ENCODE results near the gene ANKRD6. TPM values are rescaled to one million over a fixed set of nuclear protein-coding genes. Genes with fewer than 3 reads are reported as not detected.
A peak's percentile ranks its signal among the peaks of the same experiment; 100 is the strongest.

Gene ANKRD6
- total RNA-seq, 2 experiments from 2014 or later, result 3.3 to 4.8 TPM

GRCh38 chr6:89458704-89459103, 25.8 kb downstream of the ANKRD6 start:
- POLR2A ChIA-PET, result interaction anchor here (0.5 kb wide), 1 partner anchor 19 kb away, joined by 3 read pairs; no protein-coding TSS in a partner anchor
- Mint-ChIP-seq H3K27ac (no peak overlapping the region), H3K36me3 (ENCODE audit: low read depth) (no peaks in the 10 kb centered on the region), H3K9me3 (peaks cover 9% of the 10 kb centered on the region), H3K27me3 (no peaks in the 10 kb centered on the region), H3K4me1 (no peaks in the 10 kb centered on the region), H3K4me3 (no peak overlapping the region)
- no peak for DNase-seq
- CTCF ChIA-PET, result interaction anchor here (0.8 to 1.0 kb wide), 2 partner anchors 16 to 17 kb away, joined by 3 read pairs; no protein-coding TSS in a partner anchor

DNA sequence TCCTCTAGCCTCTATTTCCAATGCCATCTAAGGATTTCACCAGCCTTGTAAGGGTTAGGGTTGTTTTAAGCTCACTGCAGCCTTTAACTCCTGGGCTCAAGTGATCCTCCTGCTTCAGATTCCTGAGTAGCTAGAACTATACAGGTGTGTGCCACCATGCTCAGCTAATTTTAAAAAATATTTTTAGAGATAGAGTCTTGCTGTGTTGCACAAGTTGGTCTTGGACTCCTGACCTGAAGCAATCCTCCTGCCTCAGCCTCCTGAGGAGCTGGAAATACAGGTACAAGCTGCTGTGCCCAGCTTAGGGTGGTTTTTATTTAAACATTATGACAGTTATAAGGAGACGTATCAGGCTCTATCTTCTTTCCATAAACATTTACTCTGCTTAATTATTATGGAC, 26.5 kb downstream of the ANKRD6 start:
- ChIA-PET CTCF (interaction anchor here (1.0 kb wide), 1 partner anchor 18 kb away, joined by 3 read pairs; no protein-coding TSS in a partner anchor), POLR2A (no interaction called here)
- peaks cover 9% of the 10 kb centered on the region for H3K9me3 Mint-ChIP-seq
- no peaks in the 10 kb centered on the region for H3K4me1 Mint-ChIP-seq
- no peaks in the 10 kb centered on the region for H3K36me3 Mint-ChIP-seq (ENCODE audit: low read depth)
- no peak overlapping the region for H3K4me3 Mint-ChIP-seq
- H3K27me3 Mint-ChIP-seq, result no peaks in the 10 kb centered on the region
- DNase-seq, result no peak
- no peak overlapping the region for H3K27ac Mint-ChIP-seq

- no peak overlapping the region for H3K4me3 Mint-ChIP-seq
- H3K36me3 Mint-ChIP-seq (ENCODE audit: low read depth), result no peaks in the 10 kb centered on the region
- ChIA-PET POLR2A (no interaction called here), CTCF (no interaction called here)
- no peaks in the 10 kb centered on the region for H3K27me3 Mint-ChIP-seq
- H3K4me1 Mint-ChIP-seq, result no peaks in the 10 kb centered on the region
- DNase-seq, result no peak
- H3K9me3 Mint-ChIP-seq, result peaks cover 6% of the 10 kb centered on the region
- no peak overlapping the region for H3K27ac Mint-ChIP-seq
Measured at GRCh38 chr6:89460713-89461112, 27.8 kb downstream of the ANKRD6 start.

- Mint-ChIP-seq H3K9me3 (peaks cover 2% of the 10 kb centered on the region), H3K36me3 (ENCODE audit: low read depth) (no peaks in the 10 kb centered on the region), H3K4me1 (no peaks in the 10 kb centered on the region), H3K4me3 (no peak overlapping the region), H3K27me3 (no peaks in the 10 kb centered on the region), H3K27ac (no peak overlapping the region)
- ChIA-PET POLR2A (no interaction called here), CTCF (no interaction called here)
- no peak for DNase-seq
Measured at GRCh38 chr6:89462503-89462902, 29.6 kb downstream of the ANKRD6 start.

DNA sequence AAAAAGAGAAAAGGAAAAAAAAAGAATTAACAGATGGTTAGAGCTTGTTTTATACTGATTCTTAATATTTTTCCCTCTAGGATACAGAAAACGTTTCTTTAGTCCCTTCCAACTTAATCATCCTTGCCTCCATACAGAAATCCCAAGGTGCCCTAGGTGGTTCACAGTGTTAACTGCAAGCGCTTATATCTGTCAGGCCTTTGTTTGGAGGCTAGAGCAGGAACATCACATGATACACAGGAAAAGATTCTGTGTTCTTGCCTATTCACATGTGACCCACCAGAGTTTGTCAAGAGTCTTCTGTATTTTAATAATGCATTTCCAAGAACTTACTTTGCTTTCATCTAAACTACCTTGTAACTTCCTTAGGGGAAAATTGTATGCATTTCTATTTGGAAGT, 31.3 kb downstream of the ANKRD6 start:
- no peaks in the 10 kb centered on the region for H3K4me1 Mint-ChIP-seq
- ChIA-PET POLR2A (no interaction called here), CTCF (no interaction called here)
- DNase-seq, result no peak
- no peak overlapping the region for H3K27ac Mint-ChIP-seq
- no peaks in the 10 kb centered on the region for H3K9me3 Mint-ChIP-seq
- no peaks in the 10 kb centered on the region for H3K36me3 Mint-ChIP-seq (ENCODE audit: low read depth)
- peaks cover 4% of the 10 kb centered on the region for H3K27me3 Mint-ChIP-seq
- H3K4me3 Mint-ChIP-seq, result no peak overlapping the region

- no peak for DNase-seq
Measured at GRCh38 chr6:89467437-89467836, 34.5 kb downstream of the ANKRD6 start.

GRCh38 chr6:89468998-89469397, 36.0 kb downstream of the ANKRD6 start:
- CTCF ChIA-PET, result interaction anchor here (0.7 to 1.1 kb wide), 2 partner anchors 14 to 141 kb away, joined by 4 read pairs; no protein-coding TSS in a partner anchor
- H3K36me3 Mint-ChIP-seq (ENCODE audit: low read depth), result no peaks in the 10 kb centered on the region
- POLR2A ChIA-PET, result no interaction called here

More at GRCh38 chr6:89467437-89467836, 34.5 kb downstream of the ANKRD6 start:
- ChIA-PET CTCF (interaction anchor here (0.6 to 0.7 kb wide), 3 partner anchors 40 to 183 kb away, joined by 3 to 5 read pairs (median 3); no protein-coding TSS in a partner anchor), POLR2A (no interaction called here)
- Mint-ChIP-seq H3K36me3 (ENCODE audit: low read depth) (no peaks in the 10 kb centered on the region), H3K4me3 (no peak overlapping the region), H3K27ac (no peak overlapping the region), H3K4me1 (peaks cover 2% of the 10 kb centered on the region), H3K27me3 (peaks cover 7% of the 10 kb centered on the region), H3K9me3 (no peaks in the 10 kb centered on the region)

DNA sequence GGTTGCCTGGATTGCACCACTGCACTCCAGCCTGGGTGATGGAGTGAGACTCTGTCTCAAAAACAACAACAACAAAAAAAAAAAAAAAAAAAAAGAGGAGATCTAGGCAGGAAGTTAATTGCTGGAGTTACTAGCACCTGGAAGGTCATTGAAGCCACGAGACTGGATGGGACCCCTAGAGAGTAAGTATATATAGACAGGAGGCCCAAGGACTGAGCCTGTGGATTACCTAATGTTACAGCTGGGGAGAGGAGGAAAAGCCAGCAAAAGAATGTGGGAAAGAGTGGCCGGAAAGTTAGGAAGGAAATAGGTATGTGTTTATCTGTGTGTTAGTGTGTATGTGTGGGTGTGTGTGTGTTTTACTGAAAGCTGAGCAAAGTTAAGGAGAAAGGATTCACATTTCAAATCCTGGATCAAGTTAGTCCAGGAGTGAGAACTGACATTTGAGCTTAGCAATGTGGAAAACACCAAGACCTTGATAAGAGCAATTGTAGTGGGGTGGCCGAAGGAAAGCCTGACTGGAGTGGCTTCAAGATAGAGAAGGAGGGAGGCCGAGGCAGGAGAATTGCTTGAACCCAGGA, 38.4 kb downstream of the ANKRD6 start:
- Mint-ChIP-seq H3K4me1 (peaks cover 28% of the 10 kb centered on the region), H3K9me3 (peaks cover 6% of the 10 kb centered on the region), H3K4me3 (no peak overlapping the region), H3K27ac (no peak overlapping the region), H3K27me3 (peaks cover 7% of the 10 kb centered on the region), H3K36me3 (ENCODE audit: low read depth) (peaks cover 11% of the 10 kb centered on the region)
- CTCF ChIA-PET, result interaction anchor here (0.6 to 0.7 kb wide), 3 partner anchors 56 to 249 kb away, joined by 3 read pairs; no protein-coding TSS in a partner anchor
- POLR2A ChIA-PET, result no interaction called here
- no peak for DNase-seq

More at GRCh38 chr6:89468998-89469397, 36.0 kb downstream of the ANKRD6 start:
- H3K9me3 Mint-ChIP-seq, result no peaks in the 10 kb centered on the region
- DNase-seq, result no peak
- no peak overlapping the region for H3K4me3 Mint-ChIP-seq
- H3K27ac Mint-ChIP-seq, result no peak overlapping the region
- peaks cover 7% of the 10 kb centered on the region for H3K27me3 Mint-ChIP-seq
- peaks cover 8% of the 10 kb centered on the region for H3K4me1 Mint-ChIP-seq

DNA sequence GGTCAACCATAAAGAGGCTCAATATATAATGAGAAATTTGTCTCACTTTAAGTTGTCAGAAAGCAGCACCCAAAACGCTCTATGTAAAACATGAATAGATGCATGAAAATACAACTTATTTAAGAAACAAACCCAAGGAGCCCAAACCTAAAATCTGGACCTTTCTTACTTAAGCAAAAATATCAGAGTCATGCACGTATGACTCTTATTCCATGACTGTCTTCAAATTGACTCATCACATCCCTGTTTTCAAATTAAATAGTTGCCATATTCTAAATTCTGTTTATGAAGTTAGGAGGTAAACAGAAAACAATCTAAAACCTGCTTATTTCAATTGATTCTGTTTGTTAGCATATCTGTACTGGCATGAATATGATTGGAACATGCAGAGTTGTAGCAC, 42.1 kb downstream of the ANKRD6 start:
- POLR2A ChIA-PET, result no interaction called here
- H3K4me3 Mint-ChIP-seq, result no peak overlapping the region
- H3K9me3 Mint-ChIP-seq, result peaks cover 6% of the 10 kb centered on the region
- H3K36me3 Mint-ChIP-seq (ENCODE audit: low read depth), result peaks cover 14% of the 10 kb centered on the region
- peaks cover 36% of the 10 kb centered on the region for H3K4me1 Mint-ChIP-seq
- H3K27me3 Mint-ChIP-seq, result no peaks in the 10 kb centered on the region
- peak overlapping the region; percentile 70 for H3K27ac Mint-ChIP-seq
- CTCF ChIA-PET, result interaction anchor here (1.2 kb wide), 1 partner anchor 17 kb away, joined by 3 read pairs; no protein-coding TSS in a partner anchor
- DNase-seq, result no peak

- H3K9me3 Mint-ChIP-seq, result peaks cover 6% of the 10 kb centered on the region
- H3K27ac Mint-ChIP-seq, result peak overlapping the region; percentile 70
- H3K27me3 Mint-ChIP-seq, result no peaks in the 10 kb centered on the region
- DNase-seq, result peak; percentile 67
- peaks cover 14% of the 10 kb centered on the region for H3K36me3 Mint-ChIP-seq (ENCODE audit: low read depth)
- ChIA-PET CTCF (no interaction called here), POLR2A (no interaction called here)
- H3K4me1 Mint-ChIP-seq, result peaks cover 36% of the 10 kb centered on the region
- H3K4me3 Mint-ChIP-seq, result no peak overlapping the region
Measured at GRCh38 chr6:89475634-89476033, 42.7 kb downstream of the ANKRD6 start.

DNA sequence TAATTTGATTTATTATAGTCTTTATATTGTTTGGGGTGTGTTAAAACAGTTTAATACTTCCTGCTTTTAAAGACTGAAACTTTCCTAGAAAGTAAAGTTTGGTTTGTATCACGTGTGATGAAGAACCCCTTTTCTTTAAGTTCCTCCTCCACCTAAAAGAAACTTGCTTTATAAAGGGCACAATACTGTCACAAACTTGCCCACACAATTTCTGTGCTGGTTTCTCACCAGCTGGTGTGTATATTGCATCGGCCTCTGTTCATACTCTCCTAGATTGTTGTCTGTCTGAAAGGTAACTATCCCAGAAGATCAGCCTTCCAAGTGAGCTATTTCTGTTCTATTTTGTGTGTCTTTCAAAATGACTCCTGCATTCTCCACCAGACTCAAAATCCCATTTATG, 46.9 kb downstream of the ANKRD6 start:
- ChIA-PET CTCF (interaction anchor here (1.0 kb wide), 1 partner anchor 9 kb away, joined by 3 read pairs; no protein-coding TSS in a partner anchor), POLR2A (no interaction called here)
- Mint-ChIP-seq H3K4me1 (peaks cover 19% of the 10 kb centered on the region), H3K9me3 (peaks cover 3% of the 10 kb centered on the region), H3K27me3 (no peaks in the 10 kb centered on the region), H3K4me3 (no peak overlapping the region), H3K36me3 (ENCODE audit: low read depth) (peaks cover 10% of the 10 kb centered on the region), H3K27ac (no peak overlapping the region)
- DNase-seq, result no peak

GRCh38 chr6:89481695-89482094, 48.7 kb downstream of the ANKRD6 start:
- no peak overlapping the region for H3K27ac Mint-ChIP-seq
- CTCF ChIA-PET, result interaction anchor here (0.5 to 1.4 kb wide), 3 partner anchors 11 to 341 kb away, joined by 3 read pairs; no protein-coding TSS in a partner anchor

DNA sequence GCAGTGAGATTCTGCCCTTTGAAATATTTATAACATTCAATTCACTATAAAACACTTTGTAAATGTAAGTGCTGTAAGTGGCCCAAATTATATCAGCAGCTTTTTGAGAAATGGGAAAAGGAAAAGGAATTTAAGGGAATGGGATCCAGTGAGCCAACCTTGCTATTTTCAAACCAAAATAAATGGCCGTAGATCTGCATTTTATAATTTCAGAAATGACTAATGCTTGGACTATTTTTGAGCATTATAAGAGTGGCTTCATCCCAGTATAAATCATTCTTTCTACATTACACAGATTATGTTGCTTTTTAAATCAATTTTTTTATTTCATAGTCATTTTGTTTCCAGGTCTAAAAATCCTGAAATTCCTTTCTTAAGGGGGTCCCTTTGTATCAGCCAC, 49.2 kb downstream of the ANKRD6 start:
- peaks cover 2% of the 10 kb centered on the region for H3K36me3 Mint-ChIP-seq (ENCODE audit: low read depth)
- H3K4me1 Mint-ChIP-seq, result peaks cover 6% of the 10 kb centered on the region
- POLR2A ChIA-PET, result no interaction called here
- H3K4me3 Mint-ChIP-seq, result no peak overlapping the region
- CTCF ChIA-PET, result interaction anchor here (0.5 to 1.4 kb wide), 2 partner anchors 11 to 341 kb away, joined by 3 read pairs; no protein-coding TSS in a partner anchor
- no peaks in the 10 kb centered on the region for H3K9me3 Mint-ChIP-seq
- H3K27me3 Mint-ChIP-seq, result no peaks in the 10 kb centered on the region
- no peak for DNase-seq
- no peak overlapping the region for H3K27ac Mint-ChIP-seq

More at GRCh38 chr6:89481695-89482094, 48.7 kb downstream of the ANKRD6 start:
- Mint-ChIP-seq H3K9me3 (no peaks in the 10 kb centered on the region), H3K36me3 (ENCODE audit: low read depth) (peaks cover 2% of the 10 kb centered on the region), H3K4me3 (no peak overlapping the region), H3K27me3 (no peaks in the 10 kb centered on the region), H3K4me1 (peaks cover 6% of the 10 kb centered on the region)
- no peak for DNase-seq
- POLR2A ChIA-PET, result no interaction called here
